HUES48 (cell line): Measurements from ENCODE around the gene UVRAG.

Experiments used
- H3K27ac ChIP-seq: one replicate; pipeline ENCODE4 v1.7.0; 2013; ENCODE audit warnings: low read depth, low read length, inconsistent platforms
- H3K27me3 ChIP-seq: 2 replicates; pipeline ENCODE4 v1.6.1; 2013; ENCODE audit warnings: mild to moderate bottlenecking, low read length; ENCODE audit not compliant: control insufficient read depth, insufficient read depth
- H3K36me3 ChIP-seq: 2 replicates; pipeline ENCODE4 v1.6.1; 2013; ENCODE audit warnings: low read length; ENCODE audit not compliant: control insufficient read depth, insufficient read depth
- H3K4me1 ChIP-seq: 2 replicates; pipeline ENCODE4 v1.6.1; 2013; ENCODE audit warnings: mild to moderate bottlenecking, low read length; ENCODE audit not compliant: control insufficient read depth, insufficient read depth
- H3K4me3 ChIP-seq: 2 replicates; pipeline ENCODE4 v1.5.1; 2013; ENCODE audit warnings: mild to moderate bottlenecking, low read depth, low read length
- H3K9ac ChIP-seq: 2 replicates; pipeline ENCODE4 v1.6.1; 2013; ENCODE audit warnings: mild to moderate bottlenecking, low read depth, low read length, moderate library complexity
- H3K9me3 ChIP-seq: 2 replicates; pipeline ENCODE4 v1.6.1; 2013; ENCODE audit warnings: low read length; ENCODE audit not compliant: control insufficient read depth, insufficient read depth

The UVRAG gene

GRCh38 chr11:75826461-75827230 is 11.6 kb downstream of the UVRAG start:
- H3K9ac ChIP-seq, result no peak overlapping the region
- H3K36me3 ChIP-seq, result no peaks in the 10 kb centered on the region
- no peak overlapping the region for H3K4me3 ChIP-seq
- H3K4me1 ChIP-seq, result 0 out of 2 replicates have a peak, but pooled peaks cover 2% of the 10 kb centered on the region
- no peaks in the 10 kb centered on the region for H3K9me3 ChIP-seq
- H3K27me3 ChIP-seq, result no peaks in the 10 kb centered on the region
- H3K27ac ChIP-seq, result no peak overlapping the region

- H3K27me3 ChIP-seq, result no peaks in the 10 kb centered on the region
- no peak overlapping the region for H3K9ac ChIP-seq
- H3K27ac ChIP-seq, result no peak overlapping the region
- no peak overlapping the region for H3K4me3 ChIP-seq
- H3K36me3 ChIP-seq, result no peaks in the 10 kb centered on the region
- H3K4me1 ChIP-seq, result 0 out of 2 replicates have a peak, but pooled peaks cover 2% of the 10 kb centered on the region
- no peaks in the 10 kb centered on the region for H3K9me3 ChIP-seq
Measured at GRCh38 chr11:75827562-75827961, 12.6 kb downstream of the UVRAG start.

GRCh38 chr11:75831915-75832502 is 17.0 kb downstream of the UVRAG start:
- H3K27me3 ChIP-seq, result no peaks in the 10 kb centered on the region
- H3K4me1 ChIP-seq, result 0 out of 2 replicates have a peak, but pooled peaks cover 2% of the 10 kb centered on the region
- no peak overlapping the region for H3K9ac ChIP-seq
- no peak overlapping the region for H3K27ac ChIP-seq
- no peaks in the 10 kb centered on the region for H3K9me3 ChIP-seq
- no peak overlapping the region for H3K4me3 ChIP-seq
- H3K36me3 ChIP-seq, result no peaks in the 10 kb centered on the region

- Histone ChIP-seq H3K4me1 (no peaks in the 10 kb centered on the region), H3K27me3 (no peaks in the 10 kb centered on the region), H3K9ac (no peak overlapping the region), H3K9me3 (no peaks in the 10 kb centered on the region), H3K4me3 (no peak overlapping the region), H3K36me3 (no peaks in the 10 kb centered on the region), H3K27ac (no peak overlapping the region)
Measured at GRCh38 chr11:75834728-75835127, 19.7 kb downstream of the UVRAG start.

GRCh38 chr11:75836417-75836816 is 21.4 kb downstream of the UVRAG start:
- no peak overlapping the region for H3K9ac ChIP-seq
- no peaks in the 10 kb centered on the region for H3K27me3 ChIP-seq
- H3K36me3 ChIP-seq, result no peaks in the 10 kb centered on the region
- no peaks in the 10 kb centered on the region for H3K9me3 ChIP-seq
- no peaks in the 10 kb centered on the region for H3K4me1 ChIP-seq
- H3K27ac ChIP-seq, result no peak overlapping the region
- H3K4me3 ChIP-seq, result no peak overlapping the region

GRCh38 chr11:75839851-75840250 is 24.8 kb downstream of the UVRAG start:
- Histone ChIP-seq H3K27ac (no peak overlapping the region), H3K9me3 (no peaks in the 10 kb centered on the region), H3K4me1 (no peaks in the 10 kb centered on the region), H3K27me3 (no peaks in the 10 kb centered on the region), H3K9ac (no peak overlapping the region), H3K36me3 (no peaks in the 10 kb centered on the region), H3K4me3 (no peak overlapping the region)

GRCh38 chr11:75840522-75840921 is 25.5 kb downstream of the UVRAG start:
- Histone ChIP-seq H3K36me3 (no peaks in the 10 kb centered on the region), H3K4me1 (no peaks in the 10 kb centered on the region), H3K4me3 (no peak overlapping the region), H3K9me3 (no peaks in the 10 kb centered on the region), H3K9ac (no peak overlapping the region), H3K27ac (no peak overlapping the region), H3K27me3 (no peaks in the 10 kb centered on the region)

GRCh38 chr11:75841739-75842138 is 26.7 kb downstream of the UVRAG start:
- no peak overlapping the region for H3K27ac ChIP-seq
- H3K9ac ChIP-seq, result no peak overlapping the region
- H3K27me3 ChIP-seq, result no peaks in the 10 kb centered on the region
- no peaks in the 10 kb centered on the region for H3K36me3 ChIP-seq
- H3K9me3 ChIP-seq, result no peaks in the 10 kb centered on the region
- H3K4me3 ChIP-seq, result no peak overlapping the region
- H3K4me1 ChIP-seq, result no peaks in the 10 kb centered on the region

- H3K27me3 ChIP-seq, result no peaks in the 10 kb centered on the region
- no peak overlapping the region for H3K4me3 ChIP-seq
- no peak overlapping the region for H3K27ac ChIP-seq
- no peaks in the 10 kb centered on the region for H3K36me3 ChIP-seq
- H3K9ac ChIP-seq, result no peak overlapping the region
- H3K4me1 ChIP-seq, result no peaks in the 10 kb centered on the region
- H3K9me3 ChIP-seq, result no peaks in the 10 kb centered on the region
Measured at GRCh38 chr11:75845324-75845723, 30.3 kb downstream of the UVRAG start.

- H3K36me3 ChIP-seq, result no peaks in the 10 kb centered on the region
- no peak overlapping the region for H3K27ac ChIP-seq
- H3K27me3 ChIP-seq, result no peaks in the 10 kb centered on the region
- no peaks in the 10 kb centered on the region for H3K4me1 ChIP-seq
- no peak overlapping the region for H3K9ac ChIP-seq
- H3K9me3 ChIP-seq, result no peaks in the 10 kb centered on the region
- no peak overlapping the region for H3K4me3 ChIP-seq
Measured at GRCh38 chr11:75849894-75850293, 34.9 kb downstream of the UVRAG start.

- Histone ChIP-seq H3K4me1 (peaks cover 5% of the 10 kb centered on the region; the same call in 1 of the 2 replicates), H3K9ac (no peak overlapping the region), H3K4me3 (no peak overlapping the region)
Measured at GRCh38 chr11:75850787-75851186, 35.8 kb downstream of the UVRAG start.

More at GRCh38 chr11:75850787-75851186, 35.8 kb downstream of the UVRAG start:
- Histone ChIP-seq H3K27me3 (no peaks in the 10 kb centered on the region), H3K9me3 (no peaks in the 10 kb centered on the region), H3K36me3 (no peaks in the 10 kb centered on the region), H3K27ac (no peak overlapping the region)
